Common myeloid progenitor, CD34-positive (primary cell): ENCODE measurements around the gene APBB2.
"Not testable (repeated sequence)": the region's sequence is repeated elsewhere in the genome, so short reads cannot be mapped to it uniquely, and the experiment has no call there.

Source experiments
- CTCF ChIA-PET: fragments of 350-600 bp; sonication (Branson Sonifier 250); formaldehyde crosslinking; loops from one replicate; lab custom pipeline; 2021; ENCODE audit warnings: antibody characterized with exemption; lab: Charles Lee
- POLR2A ChIA-PET: fragments of 350-600 bp; sonication (Branson Sonifier 250); formaldehyde crosslinking; loops from one replicate; lab custom pipeline; 2021; ENCODE audit warnings: antibody characterized with exemption; lab: Charles Lee
- DNase-seq, 3 donors: peaks; one replicate each; pipeline versions ENCODE4 v3.0.0 to v3.0.0-alpha.2; 2013
- H3K27ac ChIP-seq, 2 experiments: 1 replicate in 1 of 2; 2 replicates in 1 of 2; pipeline ENCODE4 v1.7.0; 2013; ENCODE audit warnings: inconsistent platforms in 2 of 2, low read length in 2 of 2, mild to moderate bottlenecking in 2 of 2, low read depth in 1 of 2, moderate library complexity in 1 of 2; ENCODE audit not compliant: severe bottlenecking in 2 of 2, insufficient read depth in 1 of 2, poor library complexity in 1 of 2
- H3K27me3 ChIP-seq, 5 experiments: replicated peaks in 2 of 5; 1 replicate in 3 of 5; 2 replicates in 2 of 5; pipeline versions ENCODE4 v1.6.1 to v1.7.0; 2013; ENCODE audit warnings: low read length in 4 of 5, mild to moderate bottlenecking in 2 of 5, moderate library complexity in 2 of 5, inconsistent platforms in 1 of 5; ENCODE audit not compliant: insufficient read depth in 5 of 5, control insufficient read depth in 4 of 5
- H3K36me3 ChIP-seq, 4 experiments: 1 replicate in 2 of 4; 2 replicates in 2 of 4; pipeline versions ENCODE4 v1.6.1 to v1.7.0; 2013; ENCODE audit warnings: low read length in 3 of 4, control low read depth in 1 of 4, mild to moderate bottlenecking in 1 of 4; ENCODE audit not compliant: control insufficient read depth in 4 of 4, insufficient read depth in 4 of 4
- H3K4me1 ChIP-seq, 4 experiments: 1 replicate in 3 of 4; 2 replicates in 1 of 4; pipeline versions ENCODE4 v1.6.1 to v1.7.1; 2013; ENCODE audit warnings: low read length in 3 of 4, mild to moderate bottlenecking in 3 of 4, control low read depth in 1 of 4, inconsistent platforms in 1 of 4, moderate library complexity in 1 of 4; ENCODE audit not compliant: control insufficient read depth in 4 of 4, insufficient read depth in 4 of 4; ENCODE audit errors: control extremely low read depth in 1 of 4
- H3K4me3 ChIP-seq, 7 experiments: 1 replicate in 4 of 7; 2 replicates in 3 of 7; pipeline versions ENCODE4 v1.5.1 to v1.7.0; 2013; ENCODE audit warnings: mild to moderate bottlenecking in 7 of 7, low read length in 6 of 7, moderate library complexity in 6 of 7, inconsistent platforms in 2 of 7, low read depth in 2 of 7, control low read depth in 1 of 7; ENCODE audit not compliant: insufficient read depth in 4 of 7, control insufficient read depth in 1 of 7; ENCODE audit errors: extremely low read depth in 1 of 7
- H3K9me3 ChIP-seq, 5 experiments: 1 replicate in 4 of 5; 2 replicates in 1 of 5; pipeline versions ENCODE4 v1.6.1 to v1.7.1; 2013; ENCODE audit warnings: low read length in 4 of 5, mild to moderate bottlenecking in 2 of 5, inconsistent platforms in 1 of 5, low read depth in 1 of 5, moderate library complexity in 1 of 5; ENCODE audit not compliant: control insufficient read depth in 4 of 5, insufficient read depth in 2 of 5; ENCODE audit errors: control extremely low read depth in 1 of 5
- WGBS: methylation state at CpG from one replicate; pipeline ENCODE4 v1.1.5; 2013; ENCODE audit not compliant: insufficient coverage; 5-methylcytosine and 5-hydroxymethylcytosine counted together

The APBB2 gene

GRCh38 chr4:40923316-40924095, 290.8 kb downstream of the APBB2 start:
- CTCF ChIA-PET, result interaction anchor here (1.2 to 6.2 kb wide), 4 partner anchors 12 to 189 kb away, joined by 3 to 46 read pairs (median 4); no protein-coding TSS in a partner anchor
- peaks cover 0 to 2% (median 0%) of the 10 kb centered on the region in 4 experiments for H3K4me1 ChIP-seq
- DNase-seq, result no peak

GRCh38 chr4:40919976-40920375, 294.4 kb downstream of the APBB2 start:
- H3K4me1 ChIP-seq, DNase-seq, H3K9me3 ChIP-seq, H3K27ac ChIP-seq, POLR2A ChIA-PET, H3K4me3 ChIP-seq, H3K27me3 ChIP-seq, H3K36me3 ChIP-seq: not testable (repeated sequence)
- WGBS, result 97% methylated on average over 5 of the region's 6 CpGs
- CTCF ChIA-PET, result interaction anchor here (1.7 kb wide), 1 partner anchor 31 kb away, joined by 3 read pairs; no protein-coding TSS in a partner anchor

More at GRCh38 chr4:40923316-40924095, 290.8 kb downstream of the APBB2 start:
- no peaks in the 10 kb centered on the region for H3K36me3 ChIP-seq
- no peak overlapping the region for H3K4me3 ChIP-seq
- no peak overlapping the region for H3K27ac ChIP-seq
- WGBS, result 91% methylated on average over 19 of the region's 19 CpGs
- POLR2A ChIA-PET, result no interaction called here
- H3K27me3 ChIP-seq, result no peaks in the 10 kb centered on the region
- H3K9me3 ChIP-seq, result no peaks in the 10 kb centered on the region

- peaks cover 0 to 2% (median 0%) of the 10 kb centered on the region in 5 experiments for H3K9me3 ChIP-seq
- H3K27ac ChIP-seq, result no peak overlapping the region
- DNase-seq, result peak in 2 of 3 donors; percentile 65 to 71
- CTCF ChIA-PET, result interaction anchor here (0.7 to 2.3 kb wide), 4 partner anchors 8 to 30 kb away, joined by 3 to 9 read pairs (median 5); no protein-coding TSS in a partner anchor
- H3K4me1 ChIP-seq, result peaks cover 0 to 9% (median 2%) of the 10 kb centered on the region in 4 experiments
- H3K27me3 ChIP-seq, result no peaks in the 10 kb centered on the region
- no peak overlapping the region for H3K4me3 ChIP-seq
- 0% methylated on average over 1 of the region's 4 CpGs for WGBS
- POLR2A ChIA-PET, result no interaction called here
- H3K36me3 ChIP-seq, result no peaks in the 10 kb centered on the region
Observed at GRCh38 chr4:40918330-40918729, 296.0 kb downstream of the APBB2 start.

GRCh38 chr4:40916880-40917279, 297.5 kb downstream of the APBB2 start:
- H3K4me3 ChIP-seq, result no peak overlapping the region
- no peaks in the 10 kb centered on the region for H3K36me3 ChIP-seq
- POLR2A ChIA-PET, result no interaction called here
- H3K4me1 ChIP-seq, result peaks cover 0 to 9% (median 2%) of the 10 kb centered on the region in 4 experiments
- no peak overlapping the region for H3K27ac ChIP-seq
- DNase-seq, result peak; percentile 47 to 76 (median 64)
- WGBS, result 60% methylated on average over 5 of the region's 5 CpGs
- H3K27me3 ChIP-seq, result no peaks in the 10 kb centered on the region
- peaks cover 0 to 2% (median 0%) of the 10 kb centered on the region in 5 experiments for H3K9me3 ChIP-seq
- CTCF ChIA-PET, result interaction anchor here (0.6 to 2.3 kb wide), 6 partner anchors 9 to 287 kb away, joined by 3 to 9 read pairs (median 4); no protein-coding TSS in a partner anchor

- Histone ChIP-seq H3K27ac (no peak overlapping the region), H3K36me3 (no peaks in the 10 kb centered on the region), H3K9me3 (peaks cover 0 to 2% (median 0%) of the 10 kb centered on the region in 5 experiments), H3K4me3 (no peak overlapping the region), H3K4me1 (peaks cover 0 to 9% (median 2%) of the 10 kb centered on the region in 4 experiments), H3K27me3 (no peaks in the 10 kb centered on the region)
- DNase-seq, result no peak
- POLR2A ChIA-PET, result no interaction called here
- CTCF ChIA-PET, result interaction anchor here (0.7 to 1.9 kb wide), 3 partner anchors 9 to 20 kb away, joined by 3 to 5 read pairs (median 3); no protein-coding TSS in a partner anchor
- WGBS, result 100% methylated on average over 2 of the region's 2 CpGs
Observed at GRCh38 chr4:40916218-40916555, 298.2 kb downstream of the APBB2 start.

- no peak for DNase-seq
- Histone ChIP-seq H3K27me3 (no peaks in the 10 kb centered on the region), H3K4me3 (no peak overlapping the region), H3K27ac (no peak overlapping the region), H3K4me1 (peaks cover 0 to 9% (median 2%) of the 10 kb centered on the region in 4 experiments), H3K36me3 (no peaks in the 10 kb centered on the region), H3K9me3 (peaks cover 0 to 2% (median 0%) of the 10 kb centered on the region in 5 experiments)
- POLR2A ChIA-PET, result no interaction called here
- CTCF ChIA-PET, result interaction anchor here (0.7 to 1.9 kb wide), 5 partner anchors 9 to 181 kb away, joined by 3 to 5 read pairs (median 3); no protein-coding TSS in a partner anchor
- 96% methylated on average over 11 of the region's 12 CpGs for WGBS
Observed at GRCh38 chr4:40915318-40916217, 298.8 kb downstream of the APBB2 start.
